Left lung (tissue), 10 donors: ENCODE results near the gene KREMEN2. TPM values are rescaled to one million over a fixed set of nuclear protein-coding genes. Genes with fewer than 3 reads are reported as not detected.

Experiments used
- ATAC-seq: fragments of 200-7000 bp; cut with Tn5 transposase; one replicate; pipeline ENCODE4 v1.9.1; 2020; ENCODE audit warnings: moderate library complexity
- DNase-seq, 4 donors: peaks; one replicate each; pipeline ENCODE4 v3.0.0-alpha.2; 2013 to 2020
- H3K27ac ChIP-seq, 2 donors: fragments of 200-600 bp; sonication (generic) in 1 of 2; one replicate each; pipeline versions ENCODE4 v1.5.0 to v1.8.0; 2020 to 2021
- H3K27me3 ChIP-seq, 2 donors: fragments of 200-600 bp; sonication (generic) in 1 of 2; one replicate each; pipeline versions ENCODE4 v1.5.0 to v1.8.0; 2020 to 2021
- H3K36me3 ChIP-seq, 2 donors: fragments of 200-600 bp; sonication (generic) in 1 of 2; one replicate each; pipeline versions ENCODE4 v1.5.0 to v1.8.0; 2020 to 2021
- H3K4me1 ChIP-seq, 2 donors: fragments of 200-600 bp; one replicate each; pipeline ENCODE4 v1.8.0; 2021
- H3K4me3 ChIP-seq, 2 donors: fragments of 200-600 bp; sonication (generic) in 1 of 2; one replicate each; pipeline versions ENCODE4 v1.5.0 to v1.8.0; 2020 to 2021; ENCODE audit warnings: mild to moderate bottlenecking in 1 of 2
- H3K9me3 ChIP-seq, 2 donors: fragments of 200-600 bp; sonication (generic) in 1 of 2; one replicate each; pipeline versions ENCODE4 v1.5.0 to v1.8.0; 2020 to 2021
- CTCF ChIP-seq, 2 donors: fragments of 200-600 bp; sonication (generic) in 1 of 2; IDR thresholded peaks; one replicate each; pipeline versions ENCODE4 v1.5.0 to v1.8.0; 2021; ENCODE audit warnings: antibody characterized with exemption in 2 of 2
- intact Hi-C, 2 donors: fragments of 100-400 bp; cut with DNase I; formaldehyde crosslinking; loops; one replicate each; pipeline versions ENCODE4 v1.11.2 to v1.14.2; 2022
- polyA plus RNA-seq, 6 donors: library from polyadenylated mRNA; unstranded; fragments of 120-200 nt; gene quantifications; one replicate each; pipeline ENCODE4 v1.2.1, GENCODE V29; 2013; ENCODE audit not compliant: insufficient read length in 6 of 6
- total RNA-seq, 2 donors: library from RNA; stranded (reverse); fragmentation: NEBNext Ultra II Directional; extraction: Animal tissue kit (Norgen Biotek cat#: 25700); gene quantifications; one replicate each; pipeline ENCODE4 v1.2.1, GENCODE V29; 2021
- donor health status: DM: no; HTN: yes; CAD: no.
- donor health status: DM: no; HTN: no; CAD: no.

KREMEN2 gene
- total and polyA plus RNA-seq, 8 donors, result 0.17 to 0.36 (median 0.20) TPM; not detected in 3

GRCh38 chr16:3009568-3010390 is 45.7 kb downstream of the KREMEN2 start:
- peaks cover 7 to 62% of the 10 kb centered on the region in 2 donors for H3K4me1 ChIP-seq
- peak; percentile 72 for ATAC-seq
- H3K27me3 ChIP-seq, result peaks cover 14 to 95% of the 10 kb centered on the region in 2 donors
- intact Hi-C loops, result no loop called here
- no peaks in the 10 kb centered on the region for H3K9me3 ChIP-seq
- no peak for TF ChIP-seq CTCF (IDR thresholded peaks at IDR 0.05)
- no peak overlapping the region for H3K4me3 ChIP-seq
- H3K36me3 ChIP-seq, result no peaks in the 10 kb centered on the region
- H3K27ac ChIP-seq, result peak overlapping the region; percentile 72 to 89
- DNase-seq, result peak in 2 of 4 donors; percentile 79 to 91

GRCh38 chr16:3010510-3010909 is 46.4 kb downstream of the KREMEN2 start:
- H3K27me3 ChIP-seq, result peaks cover 12 to 94% of the 10 kb centered on the region in 2 donors
- no peaks in the 10 kb centered on the region for H3K36me3 ChIP-seq
- H3K27ac ChIP-seq, result no peak overlapping the region

GRCh38 chr16:3012246-3012645 is 48.2 kb downstream of the KREMEN2 start:
- Histone ChIP-seq H3K4me1 (peaks cover 7 to 38% of the 10 kb centered on the region in 2 donors), H3K36me3 (no peaks in the 10 kb centered on the region), H3K4me3 (no peak overlapping the region), H3K27me3 (peaks cover 8 to 86% of the 10 kb centered on the region in 2 donors), H3K27ac (no peak overlapping the region), H3K9me3 (no peaks in the 10 kb centered on the region)
- TF ChIP-seq CTCF (IDR thresholded peaks at IDR 0.05), result no peak
- DNase-seq (peak in 1 of 4 donors; percentile 86), ATAC-seq (peak; percentile 7)
- intact Hi-C loops, result no loop called here

More at GRCh38 chr16:3010510-3010909, 46.4 kb downstream of the KREMEN2 start:
- Histone ChIP-seq H3K4me1 (peaks cover 7 to 55% of the 10 kb centered on the region in 2 donors), H3K9me3 (no peaks in the 10 kb centered on the region), H3K4me3 (no peak overlapping the region)
- TF ChIP-seq CTCF (IDR thresholded peaks at IDR 0.05), result no peak
- intact Hi-C loops, result no loop called here
- no peak for ATAC-seq
- no peak for DNase-seq

GRCh38 chr16:3012828-3013420 is 48.8 kb downstream of the KREMEN2 start, which contains the start of gene CLDN9:
Gene CLDN9 (plus strand): TSS chr16:3012923. CDS start chr16:3013363, 440 bp downstream.
- Histone ChIP-seq H3K27me3 (peaks cover 9 to 86% of the 10 kb centered on the region in 2 donors), H3K36me3 (no peaks in the 10 kb centered on the region), H3K4me1 (peaks cover 7 to 34% of the 10 kb centered on the region in 2 donors), H3K4me3 (no peak within 1 kb of the TSS), H3K9me3 (no peaks in the 10 kb centered on the region), H3K27ac (no peak within 1 kb of the TSS)
- DNase-seq (peak in 1 of 4 donors; percentile 78), ATAC-seq (peak; percentile 75)
- TF ChIP-seq CTCF (IDR thresholded peaks at IDR 0.05), result no peak
- intact Hi-C loops, result no loop called here

GRCh38 chr16:3013491-3013951 is 49.4 kb downstream of the KREMEN2 start:
- no peaks in the 10 kb centered on the region for H3K36me3 ChIP-seq
- no peaks in the 10 kb centered on the region for H3K9me3 ChIP-seq
- no peak overlapping the region for H3K27ac ChIP-seq
- no peak for TF ChIP-seq CTCF (IDR thresholded peaks at IDR 0.05)
- no peak overlapping the region for H3K4me3 ChIP-seq
- ATAC-seq, result no peak
- peaks cover 15 to 86% of the 10 kb centered on the region in 2 donors for H3K27me3 ChIP-seq
- H3K4me1 ChIP-seq, result peaks cover 7 to 34% of the 10 kb centered on the region in 2 donors
- intact Hi-C loops, result no loop called here
- no peak for DNase-seq
